HG03439 (cell line): ENCODE measurements around the gene HMGCL.

Experiments used
- ATAC-seq: cut with Tn5 transposase; IDR thresholded peaks from one replicate; pipeline ENCODE4 v1.9.1; 2021; ENCODE audit warnings: mild to moderate bottlenecking, moderate library complexity; ENCODE audit not compliant: unreplicated experiment

Gene HMGCL

GRCh38 chr1:23779826-23780371 lies 45.3 kb downstream of the HMGCL start:
- no peak for ATAC-seq

- ATAC-seq = peak; percentile 73
Observed at GRCh38 chr1:23777979-23778814, 47.0 kb downstream of the HMGCL start, which contains the start of gene PITHD1. PITHD1 (plus strand) TSS chr1:23778418; CDS start chr1:23778516, 98 bp downstream.

- no peak for ATAC-seq
Observed at GRCh38 chr1:23776217-23776616, 49.0 kb downstream of the HMGCL start.

GRCh38 chr1:23774174-23774880 lies 50.9 kb downstream of the HMGCL start:
- ATAC-seq = no peak

GRCh38 chr1:23772854-23773242 lies 52.4 kb downstream of the HMGCL start:
- ATAC-seq = no peak

- peak; percentile 64 for ATAC-seq
Observed at GRCh38 chr1:23772049-23772853, 53.0 kb downstream of the HMGCL start.

- ATAC-seq = no peak
Observed at GRCh38 chr1:23768733-23769132, 56.5 kb downstream of the HMGCL start.

- no peak for ATAC-seq
Observed at GRCh38 chr1:23763041-23763577, 62.1 kb downstream of the HMGCL start.

- no peak for ATAC-seq
Observed at GRCh38 chr1:23759277-23759676, 66.0 kb downstream of the HMGCL start.

- ATAC-seq = no peak
Observed at GRCh38 chr1:23757812-23758211, 67.4 kb downstream of the HMGCL start.

- no peak for ATAC-seq
Observed at GRCh38 chr1:23756676-23757075, 68.6 kb downstream of the HMGCL start.

GRCh38 chr1:23752909-23753308 lies 72.3 kb downstream of the HMGCL start:
- ATAC-seq = no peak
